MM.1S (cell line): ENCODE results near the gene EGFL7.

ENCODE experiments used
- DNase-seq: peaks from one replicate; pipeline ENCODE4 v3.0.0-alpha.2; 2015
- H2AFZ ChIP-seq: fragments of 300-600 bp; sonication (generic); 2 replicates; pipeline ENCODE4 v1.6.0; 2016; ENCODE audit warnings: antibody characterized with exemption, low read length
- H3F3A ChIP-seq: fragments of 300-600 bp; sonication (generic); 2 replicates; pipeline ENCODE4 v1.6.1; 2016; ENCODE audit warnings: mild to moderate bottlenecking, antibody characterized with exemption, low read length, moderate library complexity, mixed read lengths; ENCODE audit not compliant: insufficient read depth
- H3K27ac ChIP-seq: fragments of 300-600 bp; sonication (generic); 2 replicates; pipeline ENCODE4 v1.5.1; 2016; ENCODE audit warnings: mild to moderate bottlenecking, low read length
- H3K27me3 ChIP-seq: fragments of 300-600 bp; sonication (generic); replicated peaks from 2 replicates; pipeline ENCODE4 v1.6.0; 2016; ENCODE audit warnings: low read length; ENCODE audit not compliant: insufficient read depth
- H3K36me3 ChIP-seq: fragments of 300-600 bp; sonication (generic); replicated peaks from 2 replicates; pipeline ENCODE4 v1.6.1; 2016; ENCODE audit warnings: mild to moderate bottlenecking, low read length, mixed read lengths; ENCODE audit not compliant: insufficient read depth
- H3K4me1 ChIP-seq: fragments of 300-600 bp; sonication (generic); 2 replicates; pipeline ENCODE4 v1.6.1; 2016; ENCODE audit warnings: low read length, mixed read lengths
- H3K4me2 ChIP-seq: fragments of 300-600 bp; sonication (generic); 2 replicates; pipeline ENCODE4 v1.6.0; 2016; ENCODE audit warnings: low read depth, low read length
- H3K4me3 ChIP-seq: fragments of 300-600 bp; sonication (generic); 2 replicates; pipeline ENCODE4 v1.5.1; 2016; ENCODE audit warnings: low read length, mixed read lengths
- H3K79me2 ChIP-seq: fragments of 300-600 bp; sonication (generic); 2 replicates; pipeline ENCODE4 v1.6.1; 2016; ENCODE audit warnings: mixed run types, low read length, mixed read lengths
- H3K9ac ChIP-seq: fragments of 300-600 bp; sonication (generic); 2 replicates; pipeline ENCODE4 v1.6.1; 2016; ENCODE audit warnings: low read length, mixed read lengths
- H3K9me2 ChIP-seq: fragments of 300-600 bp; sonication (generic); replicated peaks from 2 replicates; pipeline ENCODE4 v1.6.1; 2016; ENCODE audit warnings: mild to moderate bottlenecking, low read length, mixed read lengths; ENCODE audit not compliant: insufficient read depth
- H3K9me3 ChIP-seq: fragments of 300-600 bp; sonication (generic); replicated peaks from 2 replicates; pipeline ENCODE4 v1.6.1; 2016; ENCODE audit warnings: mild to moderate bottlenecking, low read length, mixed read lengths; ENCODE audit not compliant: insufficient read depth
- H4K20me1 ChIP-seq: fragments of 300-600 bp; sonication (generic); 2 replicates; pipeline ENCODE4 v1.6.1; 2016; ENCODE audit warnings: mild to moderate bottlenecking, low read length, moderate library complexity, mixed read lengths; ENCODE audit not compliant: insufficient read depth
- CTCF ChIP-seq: fragments of 300-600 bp; sonication (generic); IDR thresholded peaks from 2 replicates; pipeline ENCODE4 v1.5.1; 2016; ENCODE audit warnings: antibody characterized with exemption, low read length, mixed read lengths
- EZH2 ChIP-seq: fragments of 300-600 bp; sonication (generic); optimal IDR thresholded peaks from 2 replicates; pipeline ENCODE3; 2017; ENCODE audit warnings: low read depth, mild to moderate bottlenecking, antibody characterized with exemption, low read length, mixed read lengths
- EZH2phosphoT487 ChIP-seq: fragments of 300-600 bp; sonication (generic); IDR thresholded peaks from 2 replicates; pipeline ENCODE4 v1.6.1; 2018; ENCODE audit warnings: antibody characterized with exemption, low read length

Gene EGFL7

DNA sequence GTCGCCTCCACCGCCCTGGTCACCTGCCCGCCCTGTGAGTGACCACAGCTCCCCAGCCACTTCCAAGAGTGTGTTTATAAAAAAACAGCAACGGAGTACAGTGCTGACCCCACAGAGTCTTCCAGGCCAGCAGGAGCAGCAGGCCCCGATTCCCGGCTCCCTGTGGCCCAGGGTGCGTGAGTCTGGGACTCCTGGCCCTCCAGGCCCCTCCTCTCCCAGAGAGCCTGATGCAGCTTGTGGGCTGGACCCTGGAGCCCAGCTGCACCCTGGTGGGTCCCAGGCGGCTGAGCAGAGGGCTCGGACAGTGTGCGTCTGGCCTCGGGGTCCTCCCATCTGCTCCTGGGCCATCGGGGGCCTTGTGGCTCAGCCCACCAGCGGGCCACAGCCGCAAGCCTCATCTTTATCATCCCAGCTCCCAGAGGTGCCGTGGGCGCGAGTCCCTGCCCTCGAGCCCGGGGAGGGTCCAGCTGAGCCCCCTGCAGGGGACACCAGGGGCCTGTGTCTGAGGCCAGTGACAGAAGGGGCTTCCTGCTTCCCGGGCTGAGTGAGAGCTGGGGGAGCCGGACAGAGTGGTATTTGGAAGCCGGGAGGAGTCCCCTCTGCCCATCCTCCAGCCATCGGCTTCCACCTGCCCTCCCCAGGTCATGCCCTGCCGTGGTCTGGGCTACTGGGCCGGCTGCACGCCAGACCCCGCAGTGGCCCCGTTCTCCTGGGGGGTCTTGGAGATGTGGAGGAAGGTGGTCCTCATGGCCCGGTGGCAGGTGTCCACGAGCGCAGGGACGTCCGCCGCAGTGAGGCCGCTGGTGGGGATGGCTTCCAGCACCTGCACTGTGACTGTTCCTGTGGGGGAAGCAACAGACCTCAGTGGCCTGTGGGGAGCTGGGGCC is 10.6 kb downstream of the EGFL7 start:
- H3K9me3 ChIP-seq = no peaks in the 10 kb centered on the region
- no peaks in the 10 kb centered on the region for H3K4me1 ChIP-seq
- H3K79me2 ChIP-seq = no peaks in the 10 kb centered on the region
- no peaks in the 10 kb centered on the region for H3F3A ChIP-seq
- no peak for DNase-seq
- H2AFZ ChIP-seq = no peak overlapping the region
- H4K20me1 ChIP-seq = no peaks in the 10 kb centered on the region
- H3K9me2 ChIP-seq = no peaks in the 10 kb centered on the region
- H3K9ac ChIP-seq = no peak overlapping the region
- peaks cover 94% of the 10 kb centered on the region for H3K27me3 ChIP-seq
- H3K4me2 ChIP-seq = no peak overlapping the region
- no peak overlapping the region for H3K4me3 ChIP-seq
- no peaks in the 10 kb centered on the region for H3K36me3 ChIP-seq
- TF ChIP-seq EZH2 (no peak), EZH2phosphoT487 (no peak), CTCF (no peak)
- no peak overlapping the region for H3K27ac ChIP-seq

GRCh38 chr9:136673975-136674785 is 11.5 kb downstream of the EGFL7 start:
- no peak overlapping the region for H2AFZ ChIP-seq
- TF ChIP-seq EZH2 = no peak
- no peak for TF ChIP-seq CTCF
- no peak for TF ChIP-seq EZH2phosphoT487
- H3F3A ChIP-seq = no peaks in the 10 kb centered on the region
- H3K27me3 ChIP-seq = peaks cover 94% of the 10 kb centered on the region
- H3K4me2 ChIP-seq = no peak overlapping the region
- no peaks in the 10 kb centered on the region for H3K36me3 ChIP-seq
- no peak overlapping the region for H3K4me3 ChIP-seq
- H3K9me3 ChIP-seq = no peaks in the 10 kb centered on the region
- no peak for DNase-seq
- H3K27ac ChIP-seq = no peak overlapping the region
- H4K20me1 ChIP-seq = no peaks in the 10 kb centered on the region
- H3K9me2 ChIP-seq = no peaks in the 10 kb centered on the region
- no peak overlapping the region for H3K9ac ChIP-seq
- no peaks in the 10 kb centered on the region for H3K79me2 ChIP-seq
- H3K4me1 ChIP-seq = no peaks in the 10 kb centered on the region

- Histone ChIP-seq H3K4me2 (no peak overlapping the region), H3K4me3 (no peak overlapping the region), H3K4me1 (no peaks in the 10 kb centered on the region), H3K27me3 (peaks cover 94% of the 10 kb centered on the region), H3K36me3 (no peaks in the 10 kb centered on the region), H2AFZ (no peak overlapping the region), H3K9me2 (no peaks in the 10 kb centered on the region), H3K27ac (no peak overlapping the region), H3K79me2 (no peaks in the 10 kb centered on the region), H3K9ac (no peak overlapping the region), H4K20me1 (no peaks in the 10 kb centered on the region), H3F3A (no peaks in the 10 kb centered on the region), H3K9me3 (no peaks in the 10 kb centered on the region)
- TF ChIP-seq CTCF (no peak), EZH2 (no peak), EZH2phosphoT487 (no peak)
- no peak for DNase-seq
Measured at GRCh38 chr9:136674786-136675349, 12.2 kb downstream of the EGFL7 start.
